SU-DHL-6 (cell line): ENCODE results near the gene LSS.

Experiments used
- CTCF ChIP-seq: fragments of 200-600 bp; sonication (generic); IDR thresholded peaks from one replicate; pipeline ENCODE4 v1.5.1; 2017; ENCODE audit warnings: antibody characterized with exemption, mild to moderate bottlenecking, low read length, moderate library complexity; ENCODE audit not compliant: insufficient read depth, poor library complexity, severe bottlenecking
- EZH2phosphoT487 ChIP-seq: fragments of 200-600 bp; sonication (generic), shearing (Covaris generic); conservative IDR thresholded peaks from 2 replicates; pipeline ENCODE4 v1.6.1; 2018; ENCODE audit warnings: mild to moderate bottlenecking, antibody characterized with exemption, low read length, moderate library complexity, mixed read lengths

- TF ChIP-seq CTCF (no peak), EZH2phosphoT487 (no peak)
These were observed 71.9 kb downstream of the LSS start for GRCh38 chr21:46156678-46157077.
